ENCODE data around the gene SPPL2A. TPM values are rescaled to one million over a fixed set of nuclear protein-coding genes. Genes with fewer than 3 reads are reported as not detected.

Gene SPPL2A, protein sequence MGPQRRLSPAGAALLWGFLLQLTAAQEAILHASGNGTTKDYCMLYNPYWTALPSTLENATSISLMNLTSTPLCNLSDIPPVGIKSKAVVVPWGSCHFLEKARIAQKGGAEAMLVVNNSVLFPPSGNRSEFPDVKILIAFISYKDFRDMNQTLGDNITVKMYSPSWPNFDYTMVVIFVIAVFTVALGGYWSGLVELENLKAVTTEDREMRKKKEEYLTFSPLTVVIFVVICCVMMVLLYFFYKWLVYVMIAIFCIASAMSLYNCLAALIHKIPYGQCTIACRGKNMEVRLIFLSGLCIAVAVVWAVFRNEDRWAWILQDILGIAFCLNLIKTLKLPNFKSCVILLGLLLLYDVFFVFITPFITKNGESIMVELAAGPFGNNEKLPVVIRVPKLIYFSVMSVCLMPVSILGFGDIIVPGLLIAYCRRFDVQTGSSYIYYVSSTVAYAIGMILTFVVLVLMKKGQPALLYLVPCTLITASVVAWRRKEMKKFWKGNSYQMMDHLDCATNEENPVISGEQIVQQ
- total RNA-seq = 50.0 and 183 TPM in 2 replicates

DNA sequence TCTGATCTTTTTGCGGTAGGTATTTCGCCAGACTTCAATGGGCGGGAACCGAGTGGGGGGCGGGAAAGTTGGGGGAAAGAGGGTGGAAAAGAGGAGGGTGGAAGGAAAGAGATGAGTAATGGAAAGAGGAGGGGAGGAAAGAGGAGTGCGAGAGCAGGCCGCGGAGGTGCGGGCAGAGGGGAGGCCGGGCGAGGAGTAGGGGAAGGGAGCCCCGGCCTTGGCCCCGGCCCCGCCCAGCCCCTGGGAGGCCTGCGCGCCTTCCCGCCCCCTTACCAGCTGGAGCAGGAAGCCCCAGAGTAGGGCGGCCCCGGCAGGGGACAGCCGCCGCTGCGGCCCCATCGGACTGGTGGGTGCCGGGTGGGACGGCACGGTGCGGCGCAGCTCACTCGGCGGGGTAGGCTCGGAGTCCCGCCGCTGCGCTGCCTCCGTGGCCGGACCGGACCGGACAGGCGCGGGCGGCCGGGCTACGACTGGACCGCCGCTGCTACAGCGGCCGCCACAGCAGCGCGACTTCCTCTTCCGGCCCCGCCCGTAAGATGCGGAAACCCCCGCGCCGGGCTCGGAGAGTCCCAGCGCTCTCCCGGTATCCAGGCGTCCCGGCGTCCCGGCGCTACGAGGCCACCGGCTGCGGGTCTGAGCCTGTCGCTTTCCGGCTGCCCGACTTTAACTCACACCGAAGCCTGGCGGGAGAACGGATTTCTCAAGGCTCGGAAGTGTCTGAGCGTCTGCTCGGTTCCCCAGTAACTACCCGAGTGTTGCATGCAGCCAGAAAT lies at the start of gene SPPL2A:
Gene SPPL2A (minus strand): TSS at position 512 of the 773 bp plus-strand sequence. CDS start 173 bp downstream, at position 339.

DNA sequence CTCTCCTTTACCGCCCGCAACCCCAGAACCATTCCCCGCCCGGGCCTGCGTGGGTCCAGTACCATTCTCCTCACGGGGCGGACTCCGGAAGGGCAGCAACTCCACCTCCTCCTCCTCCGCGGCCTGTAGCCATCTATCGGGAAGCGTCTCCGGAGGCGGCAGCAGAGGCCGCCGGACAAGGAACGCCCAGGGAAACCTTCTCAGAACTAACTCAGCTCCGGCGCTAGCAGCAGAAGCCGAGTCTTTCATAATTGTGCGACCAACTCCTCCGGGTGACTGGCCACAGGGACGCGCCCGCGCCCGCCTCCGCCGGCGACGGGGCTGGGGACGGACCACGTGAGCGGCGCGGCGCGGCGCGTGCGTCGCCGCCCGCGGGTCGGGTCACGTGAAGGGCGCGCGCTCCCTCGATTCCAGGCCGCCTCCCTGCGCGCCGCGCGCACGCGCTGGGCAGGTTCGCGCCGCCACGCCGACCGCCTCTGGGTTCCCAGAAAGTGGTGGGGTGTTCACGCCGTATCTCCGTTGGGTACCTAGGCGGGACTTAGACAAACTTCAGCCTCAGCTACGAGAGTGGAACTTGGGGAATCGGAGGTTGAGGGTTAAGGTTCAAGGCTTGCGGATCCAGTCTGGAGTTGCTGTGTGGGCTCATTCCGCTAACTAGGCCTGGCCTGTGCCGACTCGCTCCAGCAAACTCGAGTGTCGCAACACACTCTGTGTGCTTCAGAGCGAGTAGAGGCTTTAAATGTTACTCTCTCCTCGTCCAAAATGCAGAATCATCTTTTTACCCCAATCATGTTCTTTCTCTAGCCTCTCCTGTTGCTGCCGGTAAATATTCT lies 78.8 kb downstream of the SPPL2A start, which contains the start of gene TRPM7:
Gene TRPM7 (minus strand): TSS at position 329 of the 833 bp plus-strand sequence. CDS start 264 bp downstream, at position 65.

Other genes starting within 250 kb of the SPPL2A start
- 0.69 TPM in 1 of 2 replicates, not detected in the other for gene USP50, start 219.0 kb downstream of the SPPL2A start, total RNA-seq
- 19.9 and 46.8 TPM in 2 replicates for gene TRPM7, start 78.9 kb downstream of the SPPL2A start, total RNA-seq
- 6.0 and 12.7 TPM in 2 replicates for gene AP4E1, start 143.0 kb upstream of the SPPL2A start, total RNA-seq

All from bladder microvascular endothelial cell (primary cell).